OCI-LY7 (cell line): ENCODE data around the gene COL25A1. TPM values are rescaled to one million over a fixed set of nuclear protein-coding genes. Genes with fewer than 3 reads are reported as not detected.

Source experiments
- BruUV-seq: library from RNA; stranded (reverse); fragments of 400-500 nt; replicated peaks from 2 replicates; lab custom pipeline; 2021; lab: Mats Ljungman, UMichigan
- CTCF ChIA-PET: fragments of 300-600 bp; sonication (Branson Sonifier 250); formaldehyde crosslinking; loops from one replicate; lab custom pipeline; 2022; ENCODE audit warnings: antibody characterized with exemption; ENCODE audit not compliant: unreplicated experiment; lab: Charles Lee
- POLR2A ChIA-PET: fragments of 300-600 bp; sonication (Branson Sonifier 250); formaldehyde crosslinking; loops from one replicate; lab custom pipeline; 2022; ENCODE audit warnings: antibody characterized with exemption; lab: Charles Lee
- DNase-seq: peaks from one replicate; pipeline ENCODE4 v3.0.0-alpha.2; 2015; ENCODE audit warnings: low spot score
- H2AFZ ChIP-seq: fragments of 200-600 bp; sonication (generic), shearing (Covaris generic); 2 replicates; pipeline ENCODE4 v1.6.1; 2014; ENCODE audit warnings: mild to moderate bottlenecking, antibody characterized with exemption, low read length, moderate library complexity
- H3K27ac ChIP-seq: fragments of 200-600 bp; sonication (generic); 2 replicates; pipeline ENCODE4 v1.5.1; 2014; ENCODE audit warnings: mixed run types, low read depth, mild to moderate bottlenecking, moderate library complexity, low read length, inconsistent platforms; ENCODE audit not compliant: poor library complexity, severe bottlenecking
- H3K36me3 ChIP-seq: fragments of 200-600 bp; sonication (generic); 2 replicates; pipeline ENCODE4 v1.6.1; 2014; ENCODE audit warnings: mild to moderate bottlenecking, antibody characterized with exemption, low read length, moderate library complexity, mixed read lengths; ENCODE audit not compliant: insufficient read depth
- H3K4me1 ChIP-seq: fragments of 200-600 bp; sonication (generic); 2 replicates; pipeline ENCODE4 v1.5.1; 2014; ENCODE audit warnings: mild to moderate bottlenecking, low read length; ENCODE audit not compliant: insufficient read depth, poor library complexity, severe bottlenecking
- H3K4me2 ChIP-seq: fragments of 200-600 bp; sonication (generic); 2 replicates; pipeline ENCODE4 v1.6.1; 2014; ENCODE audit warnings: mild to moderate bottlenecking, low read length
- H3K4me3 ChIP-seq: fragments of 200-600 bp; sonication (generic); 2 replicates; pipeline ENCODE4 v1.5.1; 2014; ENCODE audit warnings: mild to moderate bottlenecking, low read depth, low read length; ENCODE audit not compliant: poor library complexity, severe bottlenecking
- H3K79me2 ChIP-seq: fragments of 200-600 bp; sonication (generic); 2 replicates; pipeline ENCODE4 v1.6.1; 2016; ENCODE audit warnings: low read depth, mild to moderate bottlenecking, low read length, moderate library complexity, mixed read lengths; ENCODE audit not compliant: insufficient read depth
- H3K9me2 ChIP-seq: fragments of 200-600 bp; sonication (generic); 2 replicates; pipeline ENCODE4 v1.6.1; 2016; ENCODE audit warnings: mild to moderate bottlenecking, low read length, mixed read lengths; ENCODE audit not compliant: insufficient read depth
- H3K9me3 ChIP-seq: fragments of 200-600 bp; sonication (generic); 2 replicates; pipeline ENCODE4 v1.6.1; 2014; ENCODE audit warnings: mild to moderate bottlenecking, mixed run types, low read length, mixed read lengths
- H4K20me1 ChIP-seq: fragments of 200-600 bp; sonication (generic); 2 replicates; pipeline ENCODE4 v1.6.1; 2014; ENCODE audit warnings: mild to moderate bottlenecking, antibody characterized with exemption, low read length, moderate library complexity, mixed read lengths; ENCODE audit not compliant: insufficient read depth
- CTCF ChIP-seq: fragments of 200-600 bp; sonication (generic); conservative IDR thresholded peaks from 2 replicates; pipeline ENCODE4 v1.5.1; 2014; ENCODE audit warnings: mild to moderate bottlenecking, antibody characterized with exemption, low read length, moderate library complexity, mixed read lengths
- EZH2phosphoT487 ChIP-seq: fragments of 200-600 bp; sonication (generic); IDR thresholded peaks from 2 replicates; pipeline ENCODE4 v1.6.1; 2018; ENCODE audit warnings: low read depth, borderline replicate concordance, mild to moderate bottlenecking, mixed run types, antibody characterized with exemption, low read length, moderate library complexity, mixed read lengths
- intact Hi-C: fragments of 100-400 bp; cut with micrococcal nuclease; formaldehyde crosslinking; loops from one replicate; pipeline ENCODE4 v1.10.0; 2022; ENCODE audit not compliant: unreplicated experiment
- total RNA-seq, 2 experiments: library from RNA; depleted of rRNA in 1 of 2; stranded (reverse); fragments of >200 nt in 1 of 2; shearing (Covaris generic) in 1 of 2; gene quantifications; 2 replicates each; pipeline ENCODE4 v1.2.3, GENCODE V29; 2014 to 2022

Gene COL25A1
- total RNA-seq, 2 experiments from 2014 or later: not detected

GRCh38 chr4:109186458-109186945, 116.0 kb downstream of the COL25A1 start:
- BruUV-seq: no TSS peak
- intact Hi-C loops: no loop called here
- Histone ChIP-seq H3K27ac (no peak overlapping the region), H3K9me3 (no peaks in the 10 kb centered on the region), H3K9me2 (no peaks in the 10 kb centered on the region), H4K20me1 (no peaks in the 10 kb centered on the region), H3K4me1 (no peaks in the 10 kb centered on the region), H3K4me3 (no peak overlapping the region), H3K79me2 (no peaks in the 10 kb centered on the region), H3K4me2 (no peak overlapping the region), H3K36me3 (no peaks in the 10 kb centered on the region), H2AFZ (no peak overlapping the region)
- TF ChIP-seq CTCF (no peak), EZH2phosphoT487 (no peak)
- CTCF ChIA-PET: no interaction called here
- no peak for DNase-seq
- POLR2A ChIA-PET: no interaction called here

- no peaks in the 10 kb centered on the region for H3K79me2 ChIP-seq
- no peak overlapping the region for H3K27ac ChIP-seq
- no peak overlapping the region for H2AFZ ChIP-seq
- H3K4me2 ChIP-seq: no peak overlapping the region
- CTCF ChIA-PET: no interaction called here
- TF ChIP-seq CTCF: no peak
- no peak for TF ChIP-seq EZH2phosphoT487
- POLR2A ChIA-PET: no interaction called here
- H3K9me3 ChIP-seq: no peaks in the 10 kb centered on the region
- no TSS peak for BruUV-seq
- no peaks in the 10 kb centered on the region for H3K4me1 ChIP-seq
- no peaks in the 10 kb centered on the region for H3K9me2 ChIP-seq
- H3K36me3 ChIP-seq: no peaks in the 10 kb centered on the region
- intact Hi-C loops: no loop called here
- DNase-seq: no peak
- no peaks in the 10 kb centered on the region for H4K20me1 ChIP-seq
- H3K4me3 ChIP-seq: no peak overlapping the region
Observed at GRCh38 chr4:109185951-109186350, 116.5 kb downstream of the COL25A1 start.

GRCh38 chr4:109185548-109185947, 116.9 kb downstream of the COL25A1 start:
- Histone ChIP-seq H3K4me2 (no peak overlapping the region), H3K9me2 (no peaks in the 10 kb centered on the region), H3K27ac (no peak overlapping the region), H3K36me3 (no peaks in the 10 kb centered on the region), H3K9me3 (no peaks in the 10 kb centered on the region), H3K4me1 (no peaks in the 10 kb centered on the region), H4K20me1 (no peaks in the 10 kb centered on the region), H2AFZ (no peak overlapping the region), H3K4me3 (no peak overlapping the region), H3K79me2 (no peaks in the 10 kb centered on the region)
- POLR2A ChIA-PET: interaction anchor here (0.6 to 1.0 kb wide), 2 partner anchors 86 to 91 kb away, joined by 3 to 5 read pairs; no protein-coding TSS in a partner anchor
- BruUV-seq: no TSS peak
- no peak for DNase-seq
- TF ChIP-seq EZH2phosphoT487 (no peak), CTCF (no peak)
- CTCF ChIA-PET: no interaction called here
- intact Hi-C loops: no loop called here
